Heart left ventricle (tissue), 16 donors: ENCODE measurements around the gene EPX. TPM values are rescaled to one million over a fixed set of nuclear protein-coding genes. Genes with fewer than 3 reads are reported as not detected.

Experiments
- ATAC-seq, 4 donors: fragments of 200-7000 bp; cut with Tn5 transposase; one replicate each; pipeline ENCODE4 v1.9.1; 2020 to 2022; ENCODE audit warnings: moderate library complexity in 4 of 4, mild to moderate bottlenecking in 3 of 4, moderate number of reproducible peaks in 1 of 4
- DNase-seq, 5 donors: peaks; one replicate each; pipeline ENCODE4 v3.0.0-alpha.2; 2020
- H3K27ac ChIP-seq, 12 donors: fragments of 200-600 bp; sonication (generic) in 4 of 12; one replicate each; pipeline versions ENCODE4 v1.5.0 to v1.8.0; 2016 to 2022; ENCODE audit warnings: mild to moderate bottlenecking in 2 of 12
- H3K27me3 ChIP-seq, 9 donors: fragments of 200-600 bp; sonication (generic) in 2 of 9; one replicate each; pipeline versions ENCODE4 v1.5.1 to v1.8.0; 2016 to 2022; ENCODE audit warnings: mild to moderate bottlenecking in 3 of 9
- H3K36me3 ChIP-seq, 9 donors: fragments of 200-600 bp; sonication (generic) in 2 of 9; one replicate each; pipeline versions ENCODE4 v1.5.0 to v1.8.0; 2018 to 2022; ENCODE audit warnings: mild to moderate bottlenecking in 2 of 9
- H3K4me1 ChIP-seq, 12 donors: fragments of 200-600 bp; sonication (generic) in 4 of 12; one replicate each; pipeline versions ENCODE4 v1.5.0 to v1.8.0; 2016 to 2022; ENCODE audit warnings: mild to moderate bottlenecking in 3 of 12
- H3K4me3 ChIP-seq, 12 donors: fragments of 200-600 bp; sonication (generic) in 4 of 12; one replicate each; pipeline versions ENCODE4 v1.5.0 to v1.8.0; 2017 to 2022; ENCODE audit warnings: mild to moderate bottlenecking in 9 of 12, moderate library complexity in 4 of 12
- H3K9me3 ChIP-seq, 12 donors: fragments of 200-600 bp; sonication (generic) in 4 of 12; one replicate each; pipeline versions ENCODE4 v1.5.0 to v1.8.0; 2016 to 2022; ENCODE audit warnings: mild to moderate bottlenecking in 1 of 12
- POLR2A ChIP-seq, 2 donors: fragments of 450-650 bp; IDR thresholded peaks; one replicate each; pipeline ENCODE4 v1.6.1; 2017; ENCODE audit warnings: antibody characterized with exemption in 2 of 2, mild to moderate bottlenecking in 2 of 2, moderate library complexity in 2 of 2
- WGBS, 4 donors: extraction: QIAGEN DNeasy Blood & Tissue Kit in 2 of 4; methylation state at CpG; one replicate each; pipeline versions ENCODE4 v1.1.5 to v1.1.7; 2013 to 2018; 5-methylcytosine and 5-hydroxymethylcytosine counted together
- intact Hi-C, 10 donors: fragments of 100-400 bp; cut with DNase I; formaldehyde crosslinking; loops; one replicate each; pipeline versions ENCODE4 v1.11.1 to v1.14.2; 2022
- polyA plus RNA-seq, 2 donors: library from polyadenylated mRNA; stranded (reverse); fragments of 200-250 nt; gene quantifications; one replicate each; pipeline ENCODE4 v1.2.3, GENCODE V29; 2013
- total RNA-seq, 9 donors: library from RNA; depleted of rRNA in 2 of 9; stranded (reverse); fragments of >200 nt in 2 of 9; fragmentation: NEBNext Ultra II Directional in 3 of 9; extraction: Animal tissue kit (Norgen Biotek cat#: 25700) in 3 of 9; gene quantifications; one replicate each; pipeline versions ENCODE4 v1.1.0 to v1.2.4, GENCODE V29; 2016 to 2023
- TF ChIP-seq, protein P1 (sequence below), 12 donors: fragments of 200-600 bp; sonication (generic) in 4 of 12; IDR thresholded peaks; one replicate each; pipeline versions ENCODE4 v1.5.0 to v1.8.0; 2018 to 2022; ENCODE audit warnings: antibody characterized with exemption in 12 of 12, mild to moderate bottlenecking in 5 of 12
- donor health status: ischemic (EF 13 %, LVEDD 7.1; RV severe dilation, severe dysfunction).
- donor health status: healthy with polysubstance abuse.
- donor health status: DM: no; HTN: yes; CAD: no.
- donor health status: DM: no; HTN: no; CAD: no.
- donor health status: ischemic (EF 25% LVEDD 6.9; RV normal size, moderate dysfunction).
- donor health status: ischemic (EF 25% LVEDD 5.7; RV mildly dilated, moderate dysfunction).
- donor health status: healthy.
- donor health status: DM: yes; HTN: yes; CAD: no.
- donor health status: ischemic (EF 35%, LVEDD 5.7; RV mildly dilated, moderate dysfunction).
- donor health status: nonischemic (EF 11% LVEDD 7.7; RV severe dilation, severe dysfunction).
- donor health status: DM: yes; HTN: yes; CAD: no.
- donor health status: PGD.
- donor health status: ischemic (EF 29% LVEDD 5.4; RV normal size, mild dysfunction).
- donor health status: nonischemic (EF 23%, LVEDD 6.1; RV moderate dilation, normal function).

EPX gene
- total and polyA plus RNA-seq, 11 donors = not detected

DNA sequence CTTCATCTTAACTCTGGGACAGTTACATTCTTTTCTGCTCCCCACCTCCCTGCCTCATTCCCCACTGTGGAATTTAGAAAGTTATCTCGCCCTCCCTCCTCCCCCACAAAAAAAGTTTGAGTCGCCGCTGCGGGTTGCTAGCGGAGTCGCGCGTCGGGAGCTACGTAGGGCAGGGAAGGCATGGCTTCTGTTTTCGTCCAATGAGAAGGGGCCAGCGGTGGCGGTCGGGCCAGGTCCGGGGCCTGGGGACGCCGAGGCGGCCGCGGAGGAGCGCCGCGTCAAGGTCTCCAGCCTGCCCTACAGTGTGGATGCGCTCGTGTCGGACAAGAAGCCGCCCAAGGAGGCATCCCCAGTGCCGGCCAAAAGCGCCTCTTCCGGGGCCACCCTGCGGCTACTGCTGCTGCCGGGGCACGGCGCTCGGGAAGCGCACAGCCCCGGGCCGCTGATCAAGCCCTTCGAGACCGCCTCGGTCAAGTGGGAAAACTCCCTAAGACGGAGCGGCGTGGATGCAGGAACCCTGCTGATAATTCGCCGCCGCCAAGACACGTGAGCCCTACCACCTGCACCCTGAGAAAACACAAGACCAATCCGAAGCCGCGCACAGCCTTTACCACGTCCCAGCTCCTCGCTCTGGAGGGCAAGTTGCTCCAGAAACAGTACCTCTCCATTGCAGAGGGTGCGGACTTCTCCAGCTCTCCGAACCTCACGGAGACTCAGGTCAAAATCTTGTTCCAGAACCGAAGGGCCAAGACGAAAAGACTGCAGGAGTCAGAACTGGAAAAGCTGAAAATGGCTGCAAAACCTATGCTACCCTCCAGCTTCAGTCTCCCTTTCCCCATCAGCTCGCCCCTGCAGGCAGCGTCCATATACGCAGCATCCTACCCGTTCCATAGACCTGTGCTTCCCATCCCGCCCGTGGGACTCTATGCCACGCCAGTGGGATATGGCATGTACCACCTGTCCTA, 35.4 kb upstream of the EPX start:
- WGBS, 4 donors = 2 to 6% (median 2%) methylated on average over 17 to 65 of the region's 65 CpGs
- Histone ChIP-seq H3K9me3 (no peaks in the 10 kb centered on the region), H3K4me3 (peak overlapping the region; percentile 2 to 62 (median 48)), H3K36me3 (no peaks in the 10 kb centered on the region), H3K27me3 (peaks cover 0 to 64% (median 13%) of the 10 kb centered on the region in 9 donors), H3K27ac (peak overlapping the region in 2 of 12 donors; percentile 27 to 56), H3K4me1 (peaks cover 0 to 25% (median 2%) of the 10 kb centered on the region in 12 donors)
- peak; percentile 9 to 75 (median 28) for DNase-seq
- intact Hi-C loops = no loop called here
- no peak for TF ChIP-seq POLR2A (IDR thresholded peaks at IDR 0.05)
- TF ChIP-seq, protein P1, sequence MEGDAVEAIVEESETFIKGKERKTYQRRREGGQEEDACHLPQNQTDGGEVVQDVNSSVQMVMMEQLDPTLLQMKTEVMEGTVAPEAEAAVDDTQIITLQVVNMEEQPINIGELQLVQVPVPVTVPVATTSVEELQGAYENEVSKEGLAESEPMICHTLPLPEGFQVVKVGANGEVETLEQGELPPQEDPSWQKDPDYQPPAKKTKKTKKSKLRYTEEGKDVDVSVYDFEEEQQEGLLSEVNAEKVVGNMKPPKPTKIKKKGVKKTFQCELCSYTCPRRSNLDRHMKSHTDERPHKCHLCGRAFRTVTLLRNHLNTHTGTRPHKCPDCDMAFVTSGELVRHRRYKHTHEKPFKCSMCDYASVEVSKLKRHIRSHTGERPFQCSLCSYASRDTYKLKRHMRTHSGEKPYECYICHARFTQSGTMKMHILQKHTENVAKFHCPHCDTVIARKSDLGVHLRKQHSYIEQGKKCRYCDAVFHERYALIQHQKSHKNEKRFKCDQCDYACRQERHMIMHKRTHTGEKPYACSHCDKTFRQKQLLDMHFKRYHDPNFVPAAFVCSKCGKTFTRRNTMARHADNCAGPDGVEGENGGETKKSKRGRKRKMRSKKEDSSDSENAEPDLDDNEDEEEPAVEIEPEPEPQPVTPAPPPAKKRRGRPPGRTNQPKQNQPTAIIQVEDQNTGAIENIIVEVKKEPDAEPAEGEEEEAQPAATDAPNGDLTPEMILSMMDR (IDR thresholded peaks at IDR 0.05) = no peak
- peak in 3 of 4 donors; percentile 78 to 86 (median 85) for ATAC-seq

DNA sequence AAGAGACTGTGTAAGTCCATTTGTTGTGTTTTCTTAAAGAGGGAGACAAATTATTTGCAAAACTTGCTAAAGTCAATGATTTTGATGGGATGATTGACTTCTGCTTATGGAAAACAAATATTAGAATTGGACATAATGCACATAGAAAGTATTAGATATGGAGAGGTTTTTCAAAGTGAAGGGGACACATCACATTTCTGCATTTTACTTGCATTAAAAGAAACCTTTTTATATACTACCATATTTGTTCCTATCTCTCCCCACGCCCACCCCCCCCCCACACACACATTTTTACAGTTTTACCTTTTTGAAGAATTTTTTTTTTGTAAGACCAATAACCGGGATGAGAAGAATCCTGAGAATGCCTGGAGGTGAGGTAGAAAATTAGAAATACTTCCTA, 34.3 kb upstream of the EPX start:
- TF ChIP-seq, protein P1 (IDR thresholded peaks at IDR 0.05) = no peak
- TF ChIP-seq POLR2A (IDR thresholded peaks at IDR 0.05) = no peak
- 74 to 84% (median 79%) methylated on average over 2 of the region's 2 CpGs for WGBS, 4 donors
- intact Hi-C loops = no loop called here

DNA sequence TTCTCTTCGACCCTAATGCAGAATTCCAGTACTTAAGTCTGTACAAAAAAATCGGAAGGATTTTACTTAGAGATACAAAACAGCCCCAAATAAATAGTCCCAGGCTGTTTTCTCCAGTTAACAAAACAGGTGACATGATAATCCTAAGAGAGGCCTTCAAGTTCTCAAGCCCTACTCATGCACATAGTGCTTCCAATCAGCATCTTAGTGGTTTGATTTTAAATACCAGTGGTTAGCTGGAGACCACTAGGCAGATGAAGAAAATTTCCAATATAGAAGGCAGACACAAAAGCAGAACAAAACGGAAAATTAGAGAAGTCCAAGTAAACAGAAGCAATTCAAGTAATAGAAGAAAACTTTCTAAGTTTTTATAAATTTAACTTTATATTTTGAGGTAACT, 31.0 kb upstream of the EPX start:
- Histone ChIP-seq H3K4me1 (peaks cover 0 to 10% (median 0%) of the 10 kb centered on the region in 12 donors), H3K27ac (no peak overlapping the region), H3K36me3 (no peaks in the 10 kb centered on the region), H3K27me3 (peaks cover 0 to 74% (median 10%) of the 10 kb centered on the region in 9 donors), H3K4me3 (no peak overlapping the region), H3K9me3 (no peaks in the 10 kb centered on the region)
- WGBS, 4 donors = 64 to 72% (median 68%) methylated on average over 3 of the region's 3 CpGs
- TF ChIP-seq, protein P1 (IDR thresholded peaks at IDR 0.05) = no peak
- intact Hi-C loops = no loop called here
- ATAC-seq (no peak), DNase-seq (no peak)

More for the DNA sequence above, 34.3 kb upstream of the EPX start:
- no peaks in the 10 kb centered on the region for H3K9me3 ChIP-seq
- no peak for DNase-seq
- no peaks in the 10 kb centered on the region for H3K36me3 ChIP-seq
- H3K4me3 ChIP-seq = no peak overlapping the region
- no peak overlapping the region for H3K27ac ChIP-seq
- ATAC-seq = no peak
- H3K4me1 ChIP-seq = peaks cover 0 to 15% (median 0%) of the 10 kb centered on the region in 12 donors
- peaks cover 0 to 70% (median 13%) of the 10 kb centered on the region in 9 donors for H3K27me3 ChIP-seq

GRCh38 chr17:58165981-58166380, 26.5 kb upstream of the EPX start:
- no peak for ATAC-seq
- intact Hi-C loops = no loop called here
- Histone ChIP-seq H3K9me3 (no peaks in the 10 kb centered on the region), H3K27me3 (peaks cover 0 to 54% (median 0%) of the 10 kb centered on the region in 9 donors), H3K4me3 (no peak overlapping the region), H3K4me1 (no peaks in the 10 kb centered on the region), H3K27ac (no peak overlapping the region), H3K36me3 (no peaks in the 10 kb centered on the region)
- 9 to 20% (median 15%) methylated on average over 2 of the region's 2 CpGs for WGBS, 4 donors
- TF ChIP-seq, protein P1 (IDR thresholded peaks at IDR 0.05) = no peak
- no peak for TF ChIP-seq POLR2A (IDR thresholded peaks at IDR 0.05)
- no peak for DNase-seq
